ENCODE data around the gene DOCK7.

DOCK7 gene

DNA sequence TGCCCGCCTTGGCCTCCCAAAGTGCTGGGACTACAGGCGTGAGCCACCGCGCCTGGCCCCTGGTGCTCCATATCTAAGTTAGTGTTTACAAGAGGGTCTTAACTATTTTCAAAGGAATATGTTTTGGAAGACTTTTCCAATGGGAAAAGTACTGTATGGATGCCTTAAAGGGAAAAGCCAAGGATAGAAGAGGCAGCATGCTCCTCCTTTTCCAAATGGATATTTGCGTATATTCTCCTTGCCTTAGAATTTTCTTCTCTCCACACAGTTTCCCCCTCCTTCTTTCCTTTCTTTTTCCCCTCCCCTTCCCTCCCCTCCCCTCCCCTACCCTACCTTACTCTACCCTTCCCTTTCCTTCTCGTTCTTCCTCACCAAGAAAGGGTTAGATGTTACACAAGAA, 29.3 kb upstream of the DOCK7 start:
- no peak overlapping the region for H2AFZ ChIP-seq (ENCODE audit: low read depth, low read length)

DNA sequence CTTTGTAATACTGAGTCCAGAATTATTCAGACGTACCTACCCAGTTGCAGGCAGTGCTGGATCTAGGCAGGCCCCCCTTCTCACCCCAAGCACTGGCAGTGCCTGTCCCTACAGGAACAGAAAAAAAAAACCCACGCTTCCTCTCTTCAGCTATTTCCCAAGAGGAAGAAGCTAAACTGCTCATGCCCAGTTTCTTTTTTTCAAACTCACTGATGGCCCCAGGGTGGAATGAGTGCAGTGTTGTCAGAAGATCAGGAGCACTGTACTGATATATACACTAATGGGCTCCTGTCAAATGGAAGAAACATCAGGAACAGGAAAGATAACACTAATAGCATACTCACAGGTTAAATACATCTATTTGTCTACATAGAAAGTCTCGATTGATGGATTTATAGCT, 28.2 kb upstream of the DOCK7 start:
- Histone ChIP-seq H3K4me1 (ENCODE audit: control insufficient read depth, insufficient read depth, low read depth, low read length) (no peaks in the 10 kb centered on the region), H3K79me1 (replicated peaks; ENCODE audit: low read length, poor library complexity, severe bottlenecking) (no peaks in the 10 kb centered on the region), H3K36me3 (ENCODE audit: control insufficient read depth in 1 of 2, insufficient read depth in 2 of 2, low read depth in 1 of 2, low read length in 2 of 2) (no peaks in the 10 kb centered on the region), H2BK12ac (ENCODE audit: low read length in 2 of 2) (no peak overlapping the region), H4K91ac (ENCODE audit: low read length) (no peak overlapping the region), H3K9ac (ENCODE audit: low read length) (no peak overlapping the region), H3K18ac (ENCODE audit: low read depth in 1 of 2, low read length in 2 of 2) (no peak overlapping the region), H3K14ac (ENCODE audit: low read length in 2 of 2) (no peak overlapping the region), H2AFZ (ENCODE audit: low read depth, low read length) (no peak overlapping the region), H3K4ac (ENCODE audit: low read depth in 1 of 2, low read length in 2 of 2) (no peak overlapping the region), H3K27ac (ENCODE audit: low read length, poor library complexity, severe bottlenecking) (no peak overlapping the region), H2BK15ac (ENCODE audit: low read depth, poor library complexity, severe bottlenecking) (no peak overlapping the region), H3K4me3 (ENCODE audit: insufficient read depth in 1 of 2, low read depth in 1 of 2, low read length in 2 of 2) (no peak overlapping the region), H2AK5ac (ENCODE audit: low read length, severe bottlenecking) (no peak overlapping the region), H2BK5ac (ENCODE audit: low read depth, low read length, poor library complexity, severe bottlenecking) (no peak overlapping the region), H3K27me3 (ENCODE audit: control insufficient read depth in 1 of 2, insufficient read depth in 1 of 2, low read length in 2 of 2) (no peaks in the 10 kb centered on the region), H2BK120ac (ENCODE audit: low read depth, low read length) (no peak overlapping the region), H3K9me3 (ENCODE audit: control insufficient read depth, low read length) (no peaks in the 10 kb centered on the region), H3K4me2 (ENCODE audit: low read length, poor library complexity, severe bottlenecking) (no peak overlapping the region), H4K8ac (ENCODE audit: low read length) (no peak overlapping the region), H3K23ac (ENCODE audit: low read length in 2 of 2) (no peak overlapping the region)
- no CpG with 5 or more reads among the region's 3 CpGs for WGBS
- DNase-seq: peak; percentile 20

More for the DNA sequence above, 29.3 kb upstream of the DOCK7 start:
- H4K91ac ChIP-seq (ENCODE audit: low read length): no peak overlapping the region
- H3K4me2 ChIP-seq (ENCODE audit: low read length, poor library complexity, severe bottlenecking): no peak overlapping the region
- H3K4me3 ChIP-seq (ENCODE audit: insufficient read depth in 1 of 2, low read depth in 1 of 2, low read length in 2 of 2): no peak overlapping the region
- 99% methylated on average over 5 of the region's 6 CpGs for WGBS
- no peaks in the 10 kb centered on the region for H3K9me3 ChIP-seq (ENCODE audit: control insufficient read depth, low read length)
- H3K27ac ChIP-seq (ENCODE audit: low read length, poor library complexity, severe bottlenecking): no peak overlapping the region
- H3K27me3 ChIP-seq (ENCODE audit: control insufficient read depth in 1 of 2, insufficient read depth in 1 of 2, low read length in 2 of 2): no peaks in the 10 kb centered on the region
- H3K4me1 ChIP-seq (ENCODE audit: control insufficient read depth, insufficient read depth, low read depth, low read length): no peaks in the 10 kb centered on the region
- no peak overlapping the region for H4K8ac ChIP-seq (ENCODE audit: low read length)
- no peak overlapping the region for H2BK15ac ChIP-seq (ENCODE audit: low read depth, poor library complexity, severe bottlenecking)
- H2AK5ac ChIP-seq (ENCODE audit: low read length, severe bottlenecking): no peak overlapping the region
- H2BK5ac ChIP-seq (ENCODE audit: low read depth, low read length, poor library complexity, severe bottlenecking): no peak overlapping the region
- H3K9ac ChIP-seq (ENCODE audit: low read length): no peak overlapping the region
- no peak overlapping the region for H3K23ac ChIP-seq (ENCODE audit: low read length in 2 of 2)
- H3K79me1 ChIP-seq (replicated peaks; ENCODE audit: low read length, poor library complexity, severe bottlenecking): no peaks in the 10 kb centered on the region
- H3K4ac ChIP-seq (ENCODE audit: low read depth in 1 of 2, low read length in 2 of 2): no peak overlapping the region
- no peak overlapping the region for H2BK120ac ChIP-seq (ENCODE audit: low read depth, low read length)
- no peak overlapping the region for H3K14ac ChIP-seq (ENCODE audit: low read length in 2 of 2)
- DNase-seq: no peak
- no peak overlapping the region for H2BK12ac ChIP-seq (ENCODE audit: low read length in 2 of 2)
- H3K36me3 ChIP-seq (ENCODE audit: control insufficient read depth in 1 of 2, insufficient read depth in 2 of 2, low read depth in 1 of 2, low read length in 2 of 2): no peaks in the 10 kb centered on the region
- no peak overlapping the region for H3K18ac ChIP-seq (ENCODE audit: low read depth in 1 of 2, low read length in 2 of 2)

DNA sequence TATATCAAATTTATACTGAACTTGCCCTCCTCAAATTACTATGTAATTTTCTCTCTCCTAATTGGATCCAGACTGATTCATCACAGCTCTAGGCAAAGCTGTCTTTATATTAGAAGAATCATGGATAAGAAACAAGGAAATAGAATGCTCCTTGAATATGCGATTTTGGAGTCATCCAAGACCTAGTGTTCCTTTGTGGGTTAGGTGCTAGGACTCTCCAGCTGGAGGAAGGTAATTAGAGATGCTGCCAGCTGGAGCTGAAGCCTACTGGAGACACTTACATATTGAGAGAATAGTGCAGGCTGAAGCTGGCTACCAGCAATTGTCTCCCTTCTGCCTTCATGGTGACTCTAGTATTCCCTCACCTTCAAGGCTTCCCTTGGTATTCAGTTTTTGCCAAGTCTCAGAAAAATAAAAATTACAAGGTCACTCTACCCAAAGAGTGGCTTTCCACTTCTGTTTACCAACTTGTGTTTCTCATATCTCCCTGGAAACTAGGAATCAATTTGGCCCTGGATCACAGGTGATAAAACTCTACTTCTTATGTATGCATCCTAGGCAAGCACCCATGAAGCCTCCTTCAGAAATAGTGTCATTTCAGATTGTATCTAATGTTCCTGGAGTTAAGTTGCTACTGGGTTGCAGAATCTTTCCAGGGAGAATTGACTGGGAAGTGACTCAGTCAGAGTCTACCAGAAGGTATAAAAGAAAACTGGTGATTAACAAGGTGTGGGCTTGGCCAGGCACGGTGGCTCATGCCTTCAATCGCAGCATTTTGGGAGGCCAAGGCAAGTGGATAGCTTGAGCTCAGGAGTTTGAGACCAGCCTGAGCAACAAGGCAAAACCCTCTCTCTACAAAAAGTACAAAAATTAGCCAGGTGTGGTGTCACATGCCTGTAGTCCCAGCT, 24.4 kb upstream of the DOCK7 start:
- H2BK15ac ChIP-seq (ENCODE audit: low read depth, poor library complexity, severe bottlenecking): no peak overlapping the region
- H3K27ac ChIP-seq (ENCODE audit: low read length, poor library complexity, severe bottlenecking): no peak overlapping the region
- no peak overlapping the region for H2BK5ac ChIP-seq (ENCODE audit: low read depth, low read length, poor library complexity, severe bottlenecking)
- H3K18ac ChIP-seq (ENCODE audit: low read depth in 1 of 2, low read length in 2 of 2): no peak overlapping the region
- H2AK5ac ChIP-seq (ENCODE audit: low read length, severe bottlenecking): no peak overlapping the region
- H3K9me3 ChIP-seq (ENCODE audit: control insufficient read depth, low read length): no peaks in the 10 kb centered on the region
- WGBS: 96% methylated on average over 1 of the region's 3 CpGs
- H3K14ac ChIP-seq (ENCODE audit: low read length in 2 of 2): no peak overlapping the region
- H3K23ac ChIP-seq (ENCODE audit: low read length in 2 of 2): no peak overlapping the region
- H3K4ac ChIP-seq (ENCODE audit: low read depth in 1 of 2, low read length in 2 of 2): no peak overlapping the region
- no peaks in the 10 kb centered on the region for H3K79me1 ChIP-seq (replicated peaks; ENCODE audit: low read length, poor library complexity, severe bottlenecking)
- H2BK12ac ChIP-seq (ENCODE audit: low read length in 2 of 2): no peak overlapping the region
- no peaks in the 10 kb centered on the region for H3K4me1 ChIP-seq (ENCODE audit: control insufficient read depth, insufficient read depth, low read depth, low read length)
- H2AFZ ChIP-seq (ENCODE audit: low read depth, low read length): no peak overlapping the region
- H3K27me3 ChIP-seq (ENCODE audit: control insufficient read depth in 1 of 2, insufficient read depth in 1 of 2, low read length in 2 of 2): no peaks in the 10 kb centered on the region
- no peak for DNase-seq
- no peak overlapping the region for H3K4me3 ChIP-seq (ENCODE audit: insufficient read depth in 1 of 2, low read depth in 1 of 2, low read length in 2 of 2)
- no peak overlapping the region for H4K8ac ChIP-seq (ENCODE audit: low read length)
- no peaks in the 10 kb centered on the region for H3K36me3 ChIP-seq (ENCODE audit: control insufficient read depth in 1 of 2, insufficient read depth in 2 of 2, low read depth in 1 of 2, low read length in 2 of 2)
- H3K4me2 ChIP-seq (ENCODE audit: low read length, poor library complexity, severe bottlenecking): no peak overlapping the region
- no peak overlapping the region for H2BK120ac ChIP-seq (ENCODE audit: low read depth, low read length)
- H3K9ac ChIP-seq (ENCODE audit: low read length): no peak overlapping the region
- no peak overlapping the region for H4K91ac ChIP-seq (ENCODE audit: low read length)

DNA sequence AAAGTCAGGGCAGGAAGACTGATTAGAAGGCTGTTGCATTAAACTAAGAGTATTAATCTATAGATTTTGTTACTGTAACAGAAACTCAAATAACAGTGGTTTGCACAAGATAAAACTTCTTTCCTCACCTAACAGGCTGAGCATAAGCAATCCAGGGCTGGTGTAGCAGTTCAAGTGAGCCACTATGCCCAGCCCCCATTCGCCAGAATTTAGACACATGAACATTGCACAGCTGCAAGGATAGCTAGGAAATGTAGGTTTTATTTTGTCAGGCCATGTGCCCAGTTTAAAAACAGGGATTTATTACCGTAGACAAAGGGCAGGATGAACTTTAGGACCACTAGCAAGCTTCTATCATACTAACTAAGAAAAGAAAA, 19.5 kb upstream of the DOCK7 start:
- H2BK120ac ChIP-seq (ENCODE audit: low read depth, low read length): no peak overlapping the region

More for the DNA sequence above, 19.5 kb upstream of the DOCK7 start:
- Histone ChIP-seq H3K14ac (ENCODE audit: low read length in 2 of 2) (no peak overlapping the region), H3K27me3 (ENCODE audit: control insufficient read depth in 1 of 2, insufficient read depth in 1 of 2, low read length in 2 of 2) (no peaks in the 10 kb centered on the region), H3K79me1 (replicated peaks; ENCODE audit: low read length, poor library complexity, severe bottlenecking) (no peaks in the 10 kb centered on the region), H3K27ac (ENCODE audit: low read length, poor library complexity, severe bottlenecking) (no peak overlapping the region), H3K4ac (ENCODE audit: low read depth in 1 of 2, low read length in 2 of 2) (no peak overlapping the region), H3K4me1 (ENCODE audit: control insufficient read depth, insufficient read depth, low read depth, low read length) (no peaks in the 10 kb centered on the region), H4K8ac (ENCODE audit: low read length) (no peak overlapping the region), H4K91ac (ENCODE audit: low read length) (no peak overlapping the region), H3K4me2 (ENCODE audit: low read length, poor library complexity, severe bottlenecking) (no peak overlapping the region), H3K9me3 (ENCODE audit: control insufficient read depth, low read length) (no peaks in the 10 kb centered on the region), H2BK15ac (ENCODE audit: low read depth, poor library complexity, severe bottlenecking) (no peak overlapping the region), H2AK5ac (ENCODE audit: low read length, severe bottlenecking) (no peak overlapping the region), H3K9ac (ENCODE audit: low read length) (no peak overlapping the region), H3K4me3 (ENCODE audit: insufficient read depth in 1 of 2, low read depth in 1 of 2, low read length in 2 of 2) (no peak overlapping the region), H3K18ac (ENCODE audit: low read depth in 1 of 2, low read length in 2 of 2) (no peak overlapping the region), H2BK5ac (ENCODE audit: low read depth, low read length, poor library complexity, severe bottlenecking) (no peak overlapping the region), H2BK12ac (ENCODE audit: low read length in 2 of 2) (no peak overlapping the region), H2AFZ (ENCODE audit: low read depth, low read length) (no peak overlapping the region), H3K23ac (ENCODE audit: low read length in 2 of 2) (no peak overlapping the region), H3K36me3 (ENCODE audit: control insufficient read depth in 1 of 2, insufficient read depth in 2 of 2, low read depth in 1 of 2, low read length in 2 of 2) (no peaks in the 10 kb centered on the region)
- DNase-seq: no peak
- WGBS: 100% methylated on average over 1 of the region's 2 CpGs

Measured in mesenchymal stem cell (in vitro differentiated cells and primary cell).